Measurements from ENCODE around the gene C3AR1.
A peak's percentile ranks its signal among the peaks of the same experiment; 100 is the strongest.
"Not testable (repeated sequence)": the region's sequence is repeated elsewhere in the genome, so short reads cannot be mapped to it uniquely, and the experiment has no call there.

C3AR1 gene

DNA sequence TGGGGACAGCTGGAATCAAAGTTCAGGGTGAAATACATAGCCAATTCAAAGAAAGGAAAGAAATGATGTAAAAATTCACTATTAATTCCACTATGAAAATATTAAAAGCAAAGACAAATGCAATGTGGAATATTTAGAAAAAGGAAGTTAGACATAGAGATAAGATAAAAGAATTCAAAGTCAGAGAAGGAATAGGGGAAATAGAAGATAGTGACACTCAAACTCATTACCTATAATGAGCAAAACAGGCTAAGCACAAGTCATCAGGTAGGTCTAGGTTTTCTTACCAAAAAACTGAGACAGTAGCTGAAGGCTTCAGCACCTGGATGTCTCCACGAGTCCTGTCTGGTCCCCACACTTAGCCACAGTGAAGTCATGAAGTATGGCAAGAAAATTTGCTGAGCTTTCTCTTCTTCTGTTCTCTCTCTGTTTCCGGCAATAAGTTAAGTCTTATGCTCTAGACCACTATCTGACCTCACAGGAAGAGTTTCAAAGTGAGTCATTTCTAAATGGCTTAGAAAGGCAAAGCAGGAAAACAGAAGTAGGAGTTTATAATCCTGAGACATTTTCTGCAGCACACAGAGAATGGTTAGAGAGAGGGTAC, at the start of gene C3AR1:
Gene C3AR1 (minus strand): TSS at position 369 of the 604 bp plus-strand sequence. CDS start 6,174 bp downstream, outside the sequence.
- DNase-seq (ENCODE audit: low read depth in 2 of 2): no peak

DNA sequence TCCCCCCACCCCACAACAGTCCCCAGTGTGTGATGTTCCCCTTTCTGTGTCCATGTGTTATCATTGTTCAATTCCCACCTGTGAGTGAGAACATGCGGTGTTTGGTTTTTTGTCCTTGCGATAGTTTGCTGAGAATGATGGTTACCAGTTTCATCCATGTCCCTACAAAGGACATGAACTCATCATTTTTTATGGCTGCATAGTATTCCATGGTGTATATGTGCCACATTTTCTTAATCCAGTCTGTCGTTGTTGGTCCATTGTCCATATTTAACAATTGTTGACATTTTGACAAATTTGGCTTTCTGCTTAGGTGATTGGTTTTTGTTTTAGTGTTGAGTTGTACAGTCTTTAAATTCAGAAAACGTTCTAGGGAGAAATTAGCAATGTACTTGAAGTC, 47.0 kb upstream of the C3AR1 start:
- not testable (repeated sequence) for DNase-seq (ENCODE audit: low read depth in 2 of 2)

DNA sequence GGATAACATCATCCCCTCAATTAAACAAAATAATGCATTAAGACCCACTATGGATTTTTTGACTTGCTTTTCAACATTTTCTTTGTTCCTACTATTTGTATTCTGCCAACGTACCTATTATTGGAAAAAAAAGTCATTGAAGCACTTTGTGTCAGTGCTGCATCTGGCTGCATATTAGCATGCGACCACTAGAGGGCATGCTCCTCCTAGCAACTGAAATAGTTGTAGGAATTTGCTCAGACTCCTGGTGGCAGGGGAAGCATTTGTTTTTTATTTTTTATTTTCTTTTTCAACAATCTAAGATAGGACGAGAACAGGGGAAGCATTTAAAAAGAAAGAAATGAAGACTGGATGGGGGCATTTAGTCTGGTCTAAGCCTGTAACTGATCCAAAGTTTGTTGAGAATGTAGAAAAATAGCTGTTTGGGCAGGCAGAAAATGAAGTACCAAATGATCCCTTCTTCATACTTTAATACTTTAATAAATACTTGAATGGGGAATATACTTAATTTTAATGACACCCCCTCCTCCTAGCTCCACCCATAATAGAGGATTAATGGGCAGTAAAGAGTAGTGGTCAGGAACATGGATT, 42.7 kb upstream of the C3AR1 start:
- DNase-seq (ENCODE audit: low read depth in 2 of 2): peak; percentile 59 to 66

DNA sequence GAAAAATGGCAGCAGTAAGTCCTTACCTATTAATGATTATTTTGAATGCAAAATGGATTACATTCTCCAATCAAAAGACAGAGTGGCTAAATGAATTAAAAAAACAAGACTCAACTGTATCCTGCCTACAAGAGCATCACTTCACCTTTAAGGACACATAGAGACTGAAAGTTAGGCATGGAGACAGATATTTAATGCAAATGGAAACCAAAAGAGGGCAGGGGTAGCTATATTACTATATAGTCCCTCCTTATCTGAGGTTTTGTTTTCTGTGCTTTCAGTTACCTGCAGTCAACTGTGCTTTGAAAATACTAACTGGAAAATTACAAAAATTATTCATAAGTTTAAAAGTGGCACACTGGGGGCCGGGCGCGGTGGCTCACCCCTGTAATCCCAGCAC, 33.1 kb upstream of the C3AR1 start:
- DNase-seq (ENCODE audit: low read depth in 2 of 2): no peak

DNA sequence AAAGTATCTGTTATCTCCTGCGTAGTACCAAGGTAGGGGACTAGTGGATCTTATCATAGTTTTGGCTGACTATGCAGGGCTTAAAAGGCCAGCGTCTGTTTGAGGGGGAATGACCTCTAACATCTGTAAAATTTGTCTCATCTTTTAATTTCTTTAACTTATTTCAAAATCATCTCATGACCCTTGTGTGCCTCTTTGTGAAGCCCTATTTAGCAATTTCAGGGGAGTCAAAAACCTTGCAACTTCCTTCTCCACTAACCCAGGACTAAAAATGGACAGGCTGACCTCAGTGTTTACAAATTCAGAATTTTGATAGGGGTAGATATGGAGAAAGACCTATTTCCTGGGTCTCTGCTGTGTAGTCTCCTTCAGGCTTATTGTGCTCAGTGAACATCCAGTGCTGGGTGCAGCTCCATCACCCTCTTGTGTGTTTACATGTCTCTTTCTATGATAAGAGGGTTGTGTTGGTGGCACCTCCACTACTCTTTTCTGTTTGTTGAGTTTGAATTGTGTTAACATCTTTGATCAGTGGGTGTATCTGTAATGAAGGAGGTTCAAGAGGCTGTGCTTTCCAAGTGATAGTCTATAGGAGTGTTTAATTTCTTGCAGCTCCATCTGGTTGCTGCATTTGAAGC, 30.2 kb upstream of the C3AR1 start:
- no peak for DNase-seq (ENCODE audit: low read depth in 2 of 2)

DNA sequence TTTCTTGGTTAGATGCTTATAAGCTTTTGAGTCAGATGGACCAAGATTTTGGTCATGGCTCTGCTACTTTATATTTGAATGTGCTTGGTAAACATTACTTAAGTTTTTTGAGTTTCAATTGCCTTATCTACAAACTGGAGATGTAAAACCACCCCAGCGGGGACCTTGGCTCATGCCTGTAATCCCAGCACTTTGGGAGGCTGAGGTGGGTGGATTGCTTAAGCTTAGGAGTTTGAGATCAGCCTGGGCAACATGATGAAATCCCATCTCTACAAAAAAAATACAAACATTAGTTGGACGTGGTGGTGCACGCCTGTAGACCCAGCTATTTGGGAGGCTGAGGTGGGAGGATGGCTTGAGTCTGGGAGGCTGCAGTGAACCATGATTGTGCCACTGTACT, 27.1 kb upstream of the C3AR1 start:
- no peak for DNase-seq (ENCODE audit: low read depth in 2 of 2)

DNA sequence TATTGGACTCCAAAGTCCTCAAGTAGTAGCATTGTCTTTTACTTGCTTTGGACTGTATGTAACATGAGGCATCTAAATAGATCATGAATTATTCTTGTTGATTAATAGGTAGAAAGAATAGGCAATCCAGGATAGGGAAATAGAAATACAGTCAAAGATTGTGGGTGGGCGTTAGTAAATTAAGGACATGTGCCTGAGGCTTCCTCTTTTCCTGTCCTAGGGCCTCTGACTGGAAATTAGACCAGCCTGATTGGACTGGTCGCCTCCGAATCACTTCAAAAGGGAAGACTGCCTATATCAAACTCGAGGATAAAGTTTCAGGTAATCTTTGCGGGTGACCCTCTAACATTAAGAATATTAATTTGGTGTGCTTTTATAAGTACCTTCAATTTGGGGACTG, 23.6 kb upstream of the C3AR1 start:
- no peak for DNase-seq (ENCODE audit: low read depth in 2 of 2)

DNA sequence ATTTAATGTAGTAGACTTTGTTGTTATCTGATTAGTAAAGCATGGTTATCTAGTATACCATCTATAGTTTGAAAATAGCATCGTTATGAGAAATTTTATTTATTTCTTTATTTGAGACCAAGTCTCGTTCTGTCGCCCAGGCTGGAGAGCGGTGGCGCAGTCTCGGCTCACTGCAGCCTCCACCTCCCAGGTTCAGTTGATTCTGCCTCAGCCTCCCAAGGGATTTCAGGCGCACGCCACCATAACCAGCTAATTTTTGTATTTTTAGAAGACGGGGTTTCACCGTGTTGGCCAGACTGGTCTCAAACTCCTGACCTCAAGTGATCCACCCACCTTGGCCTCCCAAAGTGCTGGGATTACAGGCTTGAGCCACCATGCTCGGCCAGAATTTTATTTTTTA, 23.1 kb upstream of the C3AR1 start:
- not testable (repeated sequence) for DNase-seq (ENCODE audit: low read depth in 2 of 2)

DNA sequence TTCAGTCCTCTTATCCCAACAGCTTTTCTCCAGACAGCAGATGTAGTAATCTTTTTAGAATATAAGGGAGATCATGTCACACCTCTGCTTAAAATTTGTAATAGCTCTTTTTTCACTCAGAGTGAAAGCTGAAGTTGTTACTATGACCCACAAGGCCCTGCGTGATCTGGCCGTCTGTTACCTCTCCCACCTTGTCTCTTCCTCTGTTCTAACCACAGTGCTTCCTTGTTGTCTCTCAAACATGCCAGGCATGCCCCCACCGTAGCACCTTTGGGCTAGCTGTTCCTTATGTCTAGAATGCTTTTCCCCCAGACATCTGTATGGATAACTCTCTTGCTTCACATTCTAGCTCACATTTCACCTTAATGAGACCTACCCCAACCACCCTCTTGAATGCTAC, 22.4 kb upstream of the C3AR1 start:
- no peak for DNase-seq (ENCODE audit: low read depth in 2 of 2)

DNA sequence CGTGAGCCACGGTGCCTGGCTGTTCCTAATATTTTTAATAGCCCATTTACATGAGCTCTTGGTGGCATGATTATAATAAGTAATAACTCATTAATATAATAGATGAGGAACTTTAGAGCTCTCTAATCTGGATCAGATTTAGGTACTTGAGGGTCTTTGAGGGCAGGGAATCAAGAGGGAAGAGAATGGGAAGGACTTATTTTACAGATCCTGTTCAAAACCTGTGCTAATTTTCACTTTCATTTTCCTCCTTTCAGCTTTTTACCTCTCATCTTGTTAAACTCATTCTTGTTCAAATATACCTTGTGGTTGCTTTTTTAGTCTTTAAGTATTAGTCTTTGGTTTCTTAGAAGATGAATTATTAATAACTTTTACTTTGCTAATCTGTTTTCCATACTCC, 21.5 kb upstream of the C3AR1 start:
- DNase-seq (ENCODE audit: low read depth in 2 of 2): no peak

DNA sequence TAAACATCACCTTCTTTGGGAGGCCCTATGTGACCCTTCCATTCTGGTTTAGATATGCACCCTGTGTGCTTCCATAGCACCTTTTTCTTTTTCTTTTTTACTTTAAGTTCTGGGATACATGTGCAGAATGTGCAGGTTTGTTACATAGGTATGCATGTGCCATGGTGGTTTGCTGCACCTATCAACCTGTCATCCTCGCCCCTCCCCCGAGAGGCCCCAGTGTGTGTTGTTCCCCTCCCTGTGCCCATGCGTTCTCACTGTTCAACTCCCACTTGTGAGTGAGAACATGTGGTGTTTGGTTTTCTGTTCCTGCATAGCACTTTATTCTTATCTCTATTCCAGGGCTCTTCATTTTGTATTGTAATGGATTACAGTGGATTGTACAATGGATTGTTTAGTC, 18.2 kb upstream of the C3AR1 start:
- DNase-seq (ENCODE audit: low read depth in 2 of 2): peak in 1 of 2 donors; percentile 26

DNA sequence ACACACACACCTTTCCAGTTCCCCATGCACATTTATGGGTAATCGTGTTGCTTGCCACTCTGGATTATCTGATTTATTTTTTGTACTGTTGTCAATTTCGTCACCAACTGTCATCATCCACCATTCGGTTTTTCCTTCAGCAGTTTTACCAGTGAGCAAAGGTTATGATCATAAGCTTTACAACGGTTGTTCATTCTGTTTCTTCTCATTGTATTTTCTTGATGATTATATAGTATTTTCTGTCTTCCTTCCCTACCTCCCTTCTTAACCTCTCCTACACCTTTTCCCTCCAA, 16.6 kb upstream of the C3AR1 start:
- no peak for DNase-seq (ENCODE audit: low read depth in 2 of 2)

DNA sequence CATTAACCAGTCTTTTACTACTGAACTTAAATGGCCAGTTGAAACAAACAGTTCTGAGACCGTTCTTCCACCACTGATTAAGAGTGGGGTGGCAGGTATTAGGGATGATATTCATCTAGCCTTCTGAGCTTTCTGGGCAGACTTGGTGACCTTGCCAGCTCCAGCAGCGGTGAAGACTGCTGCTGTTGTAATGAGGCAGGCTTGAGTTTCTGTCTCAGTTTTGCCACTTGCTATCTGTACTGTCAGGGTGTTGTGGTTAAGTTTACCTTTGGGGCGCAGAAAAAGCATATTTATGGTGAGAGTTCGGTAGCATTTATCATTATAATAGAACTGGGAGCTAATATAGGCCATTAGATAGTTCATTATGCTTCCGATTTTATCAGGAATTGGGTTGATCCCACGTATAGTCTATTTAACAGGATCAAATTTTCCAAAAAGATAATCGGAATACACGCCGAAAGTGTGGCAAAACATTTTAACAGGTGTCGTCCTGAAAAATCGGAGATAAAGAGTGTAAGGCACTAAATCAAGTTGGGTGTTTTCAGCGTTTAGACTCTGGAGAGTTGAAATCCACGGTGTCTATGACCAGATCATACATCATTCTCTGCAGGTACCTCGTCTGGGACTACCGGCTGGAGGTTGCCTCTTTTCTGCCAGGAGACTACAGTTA, 15.2 kb upstream of the C3AR1 start:
- DNase-seq (ENCODE audit: low read depth in 2 of 2): no peak

DNA sequence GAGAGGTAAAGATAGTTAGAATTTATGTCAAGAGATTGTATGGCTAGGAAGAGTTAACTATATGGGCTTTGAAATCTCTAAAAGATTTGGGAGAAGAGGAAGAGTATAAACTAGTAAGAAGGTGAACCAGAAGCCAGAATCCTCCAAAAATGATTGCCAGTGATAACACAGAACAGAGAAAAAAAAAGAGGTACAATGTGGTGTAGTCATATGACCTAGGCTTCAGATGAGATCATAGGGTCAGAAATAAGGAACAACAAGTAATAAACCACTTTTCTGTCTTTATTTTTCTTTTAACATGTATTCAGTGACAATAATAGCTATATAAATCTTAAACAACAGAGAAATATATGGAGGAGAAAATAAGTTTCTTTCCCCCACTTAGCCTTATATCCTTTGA, 14.0 kb upstream of the C3AR1 start:
- DNase-seq (ENCODE audit: low read depth in 2 of 2): no peak

DNA sequence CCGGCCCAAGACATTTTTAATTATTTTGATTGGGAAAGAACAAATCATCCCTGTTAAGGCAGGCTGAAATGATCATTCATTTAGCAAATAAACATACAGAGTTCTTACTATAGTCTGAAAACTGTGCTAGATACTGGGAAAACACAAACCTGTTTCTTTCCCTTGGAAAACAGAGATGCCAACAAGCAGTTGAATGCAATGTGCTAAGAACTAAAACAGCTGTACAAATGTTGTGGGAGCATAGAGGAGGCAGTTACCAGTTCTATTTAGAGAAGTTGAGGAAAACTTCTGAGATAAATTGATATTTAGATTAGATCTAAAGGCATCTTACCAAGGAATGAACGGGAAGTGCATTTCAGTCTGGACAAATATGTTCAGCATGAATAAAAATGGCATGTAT, 12.8 kb upstream of the C3AR1 start:
- DNase-seq (ENCODE audit: low read depth in 2 of 2): no peak

DNA sequence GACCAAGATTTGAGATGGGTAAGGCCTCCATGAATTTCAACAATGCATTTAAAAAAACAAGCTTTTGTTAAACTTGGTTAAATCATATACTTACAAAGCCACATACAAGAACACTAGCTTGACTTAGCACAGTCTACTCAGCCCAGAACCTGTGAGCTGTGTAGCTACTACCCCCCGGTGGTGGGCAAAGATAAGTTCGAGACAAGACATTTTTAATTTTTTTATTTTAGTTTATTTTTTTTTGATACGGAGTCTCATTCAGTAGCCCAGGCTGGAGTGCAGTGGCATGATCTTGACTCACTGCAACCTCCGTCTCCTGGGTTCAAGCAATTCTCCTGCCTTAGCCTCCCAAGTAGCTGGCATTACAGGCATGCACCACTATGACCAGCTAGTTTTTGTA, 12.2 kb upstream of the C3AR1 start:
- peak in 1 of 2 donors; percentile 54 for DNase-seq (ENCODE audit: low read depth in 2 of 2)

DNA sequence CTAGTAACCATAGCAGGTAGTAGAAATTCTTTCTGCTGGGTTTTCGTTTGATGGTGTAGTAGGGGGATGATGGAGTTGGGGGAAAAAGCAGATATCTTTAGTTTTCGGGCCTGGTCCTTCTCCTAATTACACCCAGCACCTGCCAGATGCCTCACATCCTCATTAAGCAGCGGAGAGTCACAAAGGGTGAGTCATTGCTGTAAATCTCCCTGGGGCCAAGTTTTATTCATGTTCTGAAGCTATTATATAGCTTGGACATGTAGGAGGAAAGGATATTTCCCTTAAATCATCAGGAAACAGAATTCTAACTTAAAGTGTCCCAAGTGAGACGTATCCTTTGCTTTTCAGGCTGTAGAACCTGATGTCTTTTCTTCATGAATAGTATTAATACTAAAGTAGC, 11.0 kb upstream of the C3AR1 start:
- DNase-seq (ENCODE audit: low read depth in 2 of 2): no peak

DNA sequence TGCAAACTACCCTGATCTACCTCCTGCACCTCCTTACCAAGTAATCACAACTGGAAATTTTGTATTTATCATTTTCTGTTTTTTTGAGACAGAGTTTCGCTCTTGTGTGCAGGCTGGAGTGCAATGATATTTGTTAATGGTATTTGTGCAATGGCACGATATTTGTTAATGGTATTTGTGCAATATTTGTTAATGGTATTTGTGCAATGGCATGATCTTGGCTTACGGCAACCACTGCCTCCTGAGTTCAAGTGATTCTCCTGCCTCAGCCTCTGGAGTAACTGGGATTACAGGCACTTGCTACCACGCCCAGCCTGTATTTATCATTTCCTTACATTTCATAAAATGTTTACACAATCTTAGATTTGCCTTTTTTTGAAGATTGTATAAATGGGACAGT, 10.2 kb upstream of the C3AR1 start:
- no peak for DNase-seq (ENCODE audit: low read depth in 2 of 2)

DNA sequence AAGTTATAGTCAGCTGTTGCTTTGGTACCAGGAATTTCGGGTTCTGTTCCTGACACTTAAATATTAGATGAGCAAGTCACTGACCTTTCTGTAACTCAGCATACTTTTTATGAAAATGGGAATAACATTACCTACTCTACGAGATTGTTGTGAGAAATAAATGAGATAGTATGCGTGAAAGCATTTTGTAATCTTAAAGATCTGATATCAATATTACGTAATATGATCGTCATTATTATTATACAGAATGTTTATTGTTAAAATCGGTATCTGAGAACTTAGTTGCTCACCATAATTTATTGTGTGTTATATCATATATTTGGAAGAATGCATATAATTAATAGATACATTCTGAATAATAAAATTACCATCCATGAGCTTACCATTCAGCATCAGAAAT, 9.8 kb upstream of the C3AR1 start:
- no peak for DNase-seq (ENCODE audit: low read depth in 2 of 2)

DNA sequence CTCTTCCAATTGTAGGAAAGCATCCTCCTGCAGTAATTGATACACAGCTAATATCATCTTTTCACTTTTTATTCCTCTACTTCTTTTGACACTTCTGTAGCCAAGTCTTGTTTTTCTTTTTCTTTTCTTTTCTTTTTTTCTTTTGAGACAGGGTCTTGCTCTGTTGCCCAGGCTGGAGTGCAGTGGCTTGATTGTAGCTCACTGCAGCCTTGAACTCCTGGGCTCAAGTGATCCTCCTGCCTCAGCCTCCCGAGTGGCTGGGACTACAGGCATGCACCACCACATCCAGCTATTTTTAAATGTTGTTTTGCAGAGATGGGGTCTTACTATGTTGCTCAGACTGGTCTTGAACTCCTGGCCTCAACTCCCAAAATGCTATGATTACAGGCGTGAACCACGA, 5.7 kb upstream of the C3AR1 start:
- not testable (repeated sequence) for DNase-seq (ENCODE audit: low read depth in 2 of 2)

DNA sequence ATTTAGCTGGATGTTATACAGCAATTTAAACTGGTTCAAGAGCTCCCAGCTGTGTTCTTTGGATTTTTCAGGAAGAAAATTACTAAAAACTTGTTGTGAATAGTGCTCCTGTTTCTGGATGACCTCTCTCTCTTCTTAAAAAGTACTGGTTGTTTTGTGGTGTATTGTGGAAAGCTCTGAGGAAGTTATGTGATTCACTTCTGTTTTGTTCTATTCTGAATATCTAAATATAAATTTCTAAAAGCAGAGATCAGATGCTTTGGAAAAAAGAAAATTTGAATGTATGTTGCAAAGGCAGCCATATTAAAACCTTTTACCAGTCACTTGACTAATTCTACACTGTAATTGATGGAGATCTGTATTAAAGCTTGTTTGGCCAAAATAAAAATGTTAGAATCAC, 3.4 kb upstream of the C3AR1 start:
- no peak for DNase-seq (ENCODE audit: low read depth in 2 of 2)

DNA sequence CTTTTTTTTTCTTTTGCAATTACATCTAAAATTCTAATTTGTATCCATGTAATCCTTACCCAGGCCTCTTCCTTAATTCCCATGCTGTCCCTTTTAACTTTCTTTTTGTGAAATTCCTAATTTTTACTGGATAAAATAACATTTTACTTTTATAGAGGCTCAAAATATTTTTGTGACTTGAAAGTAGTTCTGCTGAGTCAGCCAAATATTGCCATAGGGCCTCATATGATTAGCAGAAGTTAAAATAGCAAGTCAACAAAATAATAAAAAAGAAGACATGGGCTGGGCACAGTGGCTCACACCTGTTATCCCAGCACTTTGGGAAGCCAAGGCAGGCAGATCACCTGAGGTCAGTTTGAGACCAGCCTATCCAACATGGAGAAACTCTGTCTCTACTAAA, 2.0 kb downstream of the C3AR1 start:
- DNase-seq (ENCODE audit: low read depth in 2 of 2): no peak

DNA sequence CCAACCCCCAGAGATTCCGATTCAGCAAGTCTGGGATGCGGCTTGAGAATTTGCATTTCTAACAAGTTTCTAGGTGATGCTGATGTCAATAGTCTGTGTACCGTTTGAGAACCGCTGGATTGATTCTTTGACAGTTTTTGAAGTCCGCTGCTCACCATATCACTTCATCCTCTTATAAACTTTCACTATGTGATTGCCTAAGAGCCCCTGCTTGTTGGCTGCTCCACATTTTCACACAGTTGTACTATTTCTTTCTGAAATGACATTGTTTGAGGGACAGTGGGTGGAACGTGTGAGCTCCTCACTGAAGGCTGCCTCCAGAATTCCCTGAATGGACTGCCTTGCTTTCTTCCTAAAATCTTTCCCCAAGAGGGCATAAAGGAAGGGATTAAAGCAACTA, 7.7 kb downstream of the C3AR1 start:
- DNase-seq (ENCODE audit: low read depth in 2 of 2): no peak
